Liver (tissue), 3 donors: ENCODE results near the gene ZDHHC14.

Source experiments
- CTCF ChIP-seq: fragments of 150-350 bp; IDR thresholded peaks from 2 replicates; pipeline ENCODE4 v1.5.1; 2017; ENCODE audit warnings: improper control_type of control experiment, low read depth, low read length; ENCODE audit not compliant: missing input control
- RAD21 ChIP-seq, 2 donors: IDR thresholded peaks; 2 replicates each; pipeline ENCODE4 v1.6.1; 2016; ENCODE audit warnings: antibody characterized with exemption in 2 of 2, mild to moderate bottlenecking in 2 of 2
- donor health status: healthy.
- donor health status: healthy.

DNA sequence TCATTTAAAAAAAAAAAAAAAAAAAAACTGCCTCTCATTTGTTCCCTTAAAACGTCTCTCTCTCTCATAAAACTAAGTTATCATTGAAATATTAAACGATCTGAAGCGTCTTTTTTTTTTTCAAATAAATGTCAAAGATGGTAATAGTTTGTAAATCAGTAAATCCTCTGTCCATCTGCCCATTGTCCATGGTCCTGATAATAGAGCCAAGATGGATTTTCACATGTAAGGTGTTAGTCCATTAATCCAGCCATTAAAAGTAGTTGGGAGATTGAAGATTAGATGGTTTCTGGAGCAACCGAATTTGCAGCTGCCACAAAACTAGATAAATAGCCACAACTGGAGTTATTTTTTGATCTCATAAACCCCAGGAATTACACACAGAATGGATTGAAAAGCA is 296.2 kb downstream of the ZDHHC14 start:
- TF ChIP-seq CTCF: no peak
- TF ChIP-seq RAD21 (IDR thresholded peaks at IDR 0.05): no peak
